Cardiac muscle cell (in vitro differentiated cells and primary cell): ENCODE measurements around the gene KRTAP12-4. TPM values are rescaled to one million over a fixed set of nuclear protein-coding genes. Genes with fewer than 3 reads are reported as not detected.
"Not testable (repeated sequence)": the region's sequence is repeated elsewhere in the genome, so short reads cannot be mapped to it uniquely, and the experiment has no call there.

Experiments
- DNase-seq, 2 donors: peaks; one replicate each; pipeline versions ENCODE4 v3.0.0 to v3.0.0-alpha.2; 2010 to 2017; ENCODE audit warnings: low read depth in 1 of 2, low spot score in 1 of 2
- H3K27ac ChIP-seq: fragments of 200-600 bp; sonication (generic); 2 replicates; pipeline ENCODE4 v1.5.1; 2016
- H3K27me3 ChIP-seq: fragments of 200-600 bp; sonication (generic); 2 replicates; pipeline ENCODE4 v1.6.0; 2016; ENCODE audit warnings: control low read depth
- H3K36me3 ChIP-seq: fragments of 200-600 bp; sonication (generic); 2 replicates; pipeline ENCODE4 v1.5.1; 2016; ENCODE audit warnings: control low read depth
- H3K4me1 ChIP-seq: fragments of 200-600 bp; sonication (generic); 2 replicates; pipeline ENCODE4 v1.8.1; 2017; ENCODE audit warnings: low read depth, mild to moderate bottlenecking, mixed run types
- H3K4me3 ChIP-seq: fragments of 200-600 bp; sonication (generic); 2 replicates; pipeline ENCODE4 v1.5.1; 2016; ENCODE audit warnings: mild to moderate bottlenecking
- H3K9me3 ChIP-seq: fragments of 200-600 bp; sonication (generic); 2 replicates; pipeline ENCODE4 v1.5.1; 2017; ENCODE audit warnings: low read depth, mild to moderate bottlenecking, control low read depth
- CTCF ChIP-seq: IDR thresholded peaks from 2 replicates; pipeline ENCODE4 v1.5.1; 2012; ENCODE audit warnings: low read depth, mild to moderate bottlenecking, low read length
- polyA plus RNA-seq: library from polyadenylated mRNA; unstranded; fragments of >200 nt; fragmentation: Nextera tagmentation; extraction: Ambion mirVana; gene quantifications from 2 replicates; pipeline ENCODE4 v1.2.1, GENCODE V29; 2016
- total RNA-seq: library from RNA; depleted of rRNA; stranded (reverse); fragments of >200 nt; gene quantifications from 2 replicates; pipeline ENCODE4 v1.2.3, GENCODE V29; 2016

The KRTAP12-4 gene
- total and polyA plus RNA-seq, 2 experiments from 2014 or later: not detected

- Histone ChIP-seq H3K4me1 (no peaks in the 10 kb centered on the region), H3K36me3 (no peaks in the 10 kb centered on the region), H3K27me3 (no peaks in the 10 kb centered on the region), H3K9me3 (no peaks in the 10 kb centered on the region), H3K4me3 (no peak overlapping the region), H3K27ac (no peak overlapping the region)
- no peak for TF ChIP-seq CTCF
- DNase-seq: no peak
These were observed 10.2 kb upstream of the KRTAP12-4 start for GRCh38 chr21:44664691-44665090.

GRCh38 chr21:44661567-44661966 lies 7.1 kb upstream of the KRTAP12-4 start:
- H3K4me3 ChIP-seq, H3K27ac ChIP-seq, DNase-seq: not testable (repeated sequence)

GRCh38 chr21:44658913-44659595 lies 4.6 kb upstream of the KRTAP12-4 start:
- DNase-seq: no peak
- Histone ChIP-seq H3K36me3 (no peaks in the 10 kb centered on the region), H3K4me1 (no peaks in the 10 kb centered on the region), H3K4me3 (no peak overlapping the region), H3K27me3 (no peaks in the 10 kb centered on the region), H3K27ac (no peak overlapping the region), H3K9me3 (no peaks in the 10 kb centered on the region)
- TF ChIP-seq CTCF: no peak

More at GRCh38 chr21:44661567-44661966, 7.1 kb upstream of the KRTAP12-4 start:
- H3K9me3 ChIP-seq, H3K36me3 ChIP-seq, H3K4me1 ChIP-seq, H3K27me3 ChIP-seq: not testable (repeated sequence)

GRCh38 chr21:44658541-44658910 lies 4.1 kb upstream of the KRTAP12-4 start:
- DNase-seq: no peak
- Histone ChIP-seq H3K9me3 (no peaks in the 10 kb centered on the region), H3K4me1 (no peaks in the 10 kb centered on the region), H3K27ac (no peak overlapping the region), H3K4me3 (no peak overlapping the region), H3K36me3 (no peaks in the 10 kb centered on the region), H3K27me3 (no peaks in the 10 kb centered on the region)
- TF ChIP-seq CTCF: no peak

- Histone ChIP-seq H3K27me3 (no peaks in the 10 kb centered on the region), H3K9me3 (no peaks in the 10 kb centered on the region), H3K36me3 (no peaks in the 10 kb centered on the region), H3K4me3 (no peak within 1 kb of the TSS), H3K4me1 (no peaks in the 10 kb centered on the region), H3K27ac (no peak within 1 kb of the TSS)
- no peak for TF ChIP-seq CTCF
- DNase-seq: no peak
These were observed 3.4 kb upstream of the KRTAP12-4 start, which contains the start of gene KRTAP12-3 for GRCh38 chr21:44657635-44658540. KRTAP12-3 (plus strand) TSS chr21:44657932; CDS start chr21:44657980, 48 bp downstream.

- no peak for DNase-seq
- Histone ChIP-seq H3K27ac (no peak overlapping the region), H3K9me3 (no peaks in the 10 kb centered on the region), H3K4me1 (no peaks in the 10 kb centered on the region), H3K27me3 (no peaks in the 10 kb centered on the region), H3K4me3 (no peak overlapping the region), H3K36me3 (no peaks in the 10 kb centered on the region)
- TF ChIP-seq CTCF: no peak
These were observed 2.4 kb upstream of the KRTAP12-4 start for GRCh38 chr21:44656868-44657267.
